Lower leg skin (tissue), 3 donors: ENCODE results near the gene EYS.

Experiments
- POLR2A ChIP-seq, 2 donors: fragments of 450-650 bp; IDR thresholded peaks; one replicate each; pipeline ENCODE4 v1.6.1; 2016 to 2017; ENCODE audit warnings: antibody characterized with exemption in 2 of 2, mild to moderate bottlenecking in 1 of 2, moderate library complexity in 1 of 2
- TF ChIP-seq, protein P1 (sequence below), 3 donors: fragments of 450-650 bp; IDR thresholded peaks; one replicate each; pipeline ENCODE4 v1.5.1; 2016; ENCODE audit warnings: antibody characterized with exemption in 3 of 3, mild to moderate bottlenecking in 3 of 3, moderate library complexity in 2 of 3

DNA sequence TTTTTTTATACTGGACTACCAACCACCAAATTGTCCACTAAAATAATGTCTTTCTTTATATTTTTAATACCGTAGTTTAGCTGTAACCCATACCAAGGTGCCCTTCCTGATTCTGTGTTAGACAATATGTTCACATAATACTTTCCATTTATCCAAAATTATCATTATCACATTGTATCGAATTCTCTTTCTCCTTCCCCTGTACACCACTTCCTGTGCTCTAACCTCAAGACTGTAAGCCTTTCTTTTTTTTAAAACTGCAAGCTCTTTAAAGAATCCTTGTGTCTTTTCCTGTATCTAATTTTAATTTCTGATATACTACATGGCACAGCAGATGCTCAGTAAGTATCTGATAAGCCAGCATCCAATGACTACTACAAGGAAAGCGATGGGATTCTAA, 917.5 kb downstream of the EYS start:
- TF ChIP-seq, protein P1, sequence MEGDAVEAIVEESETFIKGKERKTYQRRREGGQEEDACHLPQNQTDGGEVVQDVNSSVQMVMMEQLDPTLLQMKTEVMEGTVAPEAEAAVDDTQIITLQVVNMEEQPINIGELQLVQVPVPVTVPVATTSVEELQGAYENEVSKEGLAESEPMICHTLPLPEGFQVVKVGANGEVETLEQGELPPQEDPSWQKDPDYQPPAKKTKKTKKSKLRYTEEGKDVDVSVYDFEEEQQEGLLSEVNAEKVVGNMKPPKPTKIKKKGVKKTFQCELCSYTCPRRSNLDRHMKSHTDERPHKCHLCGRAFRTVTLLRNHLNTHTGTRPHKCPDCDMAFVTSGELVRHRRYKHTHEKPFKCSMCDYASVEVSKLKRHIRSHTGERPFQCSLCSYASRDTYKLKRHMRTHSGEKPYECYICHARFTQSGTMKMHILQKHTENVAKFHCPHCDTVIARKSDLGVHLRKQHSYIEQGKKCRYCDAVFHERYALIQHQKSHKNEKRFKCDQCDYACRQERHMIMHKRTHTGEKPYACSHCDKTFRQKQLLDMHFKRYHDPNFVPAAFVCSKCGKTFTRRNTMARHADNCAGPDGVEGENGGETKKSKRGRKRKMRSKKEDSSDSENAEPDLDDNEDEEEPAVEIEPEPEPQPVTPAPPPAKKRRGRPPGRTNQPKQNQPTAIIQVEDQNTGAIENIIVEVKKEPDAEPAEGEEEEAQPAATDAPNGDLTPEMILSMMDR (IDR thresholded peaks at IDR 0.05) = no peak
- no peak for TF ChIP-seq POLR2A (IDR thresholded peaks at IDR 0.05)
